ENCODE data around the gene ZGLP1.
"Not testable (repeated sequence)": the region's sequence is repeated elsewhere in the genome, so short reads cannot be mapped to it uniquely, and the experiment has no call there.

The ZGLP1 gene

DNA sequence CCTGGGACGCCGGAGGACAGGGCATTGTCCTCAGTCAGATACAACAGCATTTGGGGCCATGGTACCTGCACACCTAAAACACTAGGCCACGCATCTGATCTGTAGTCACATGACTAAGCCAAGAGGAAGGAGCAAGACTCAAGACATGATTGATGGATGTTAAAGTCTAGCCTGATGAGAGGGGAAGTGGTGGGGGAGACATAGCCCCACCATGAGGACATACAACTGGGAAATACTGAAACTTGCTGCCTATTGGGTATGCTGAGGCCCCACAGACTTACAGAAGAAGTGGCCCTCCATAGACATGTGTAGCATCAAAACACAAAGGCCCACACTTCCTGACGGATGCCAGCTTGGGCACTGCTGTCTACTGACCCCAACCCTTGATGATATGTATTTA is 24.2 kb downstream of the ZGLP1 start:
- TF ChIP-seq, protein P1, sequence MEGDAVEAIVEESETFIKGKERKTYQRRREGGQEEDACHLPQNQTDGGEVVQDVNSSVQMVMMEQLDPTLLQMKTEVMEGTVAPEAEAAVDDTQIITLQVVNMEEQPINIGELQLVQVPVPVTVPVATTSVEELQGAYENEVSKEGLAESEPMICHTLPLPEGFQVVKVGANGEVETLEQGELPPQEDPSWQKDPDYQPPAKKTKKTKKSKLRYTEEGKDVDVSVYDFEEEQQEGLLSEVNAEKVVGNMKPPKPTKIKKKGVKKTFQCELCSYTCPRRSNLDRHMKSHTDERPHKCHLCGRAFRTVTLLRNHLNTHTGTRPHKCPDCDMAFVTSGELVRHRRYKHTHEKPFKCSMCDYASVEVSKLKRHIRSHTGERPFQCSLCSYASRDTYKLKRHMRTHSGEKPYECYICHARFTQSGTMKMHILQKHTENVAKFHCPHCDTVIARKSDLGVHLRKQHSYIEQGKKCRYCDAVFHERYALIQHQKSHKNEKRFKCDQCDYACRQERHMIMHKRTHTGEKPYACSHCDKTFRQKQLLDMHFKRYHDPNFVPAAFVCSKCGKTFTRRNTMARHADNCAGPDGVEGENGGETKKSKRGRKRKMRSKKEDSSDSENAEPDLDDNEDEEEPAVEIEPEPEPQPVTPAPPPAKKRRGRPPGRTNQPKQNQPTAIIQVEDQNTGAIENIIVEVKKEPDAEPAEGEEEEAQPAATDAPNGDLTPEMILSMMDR (conservative IDR thresholded peaks at IDR 0.05) = no peak
- H3K27ac ChIP-seq = no peak overlapping the region

DNA sequence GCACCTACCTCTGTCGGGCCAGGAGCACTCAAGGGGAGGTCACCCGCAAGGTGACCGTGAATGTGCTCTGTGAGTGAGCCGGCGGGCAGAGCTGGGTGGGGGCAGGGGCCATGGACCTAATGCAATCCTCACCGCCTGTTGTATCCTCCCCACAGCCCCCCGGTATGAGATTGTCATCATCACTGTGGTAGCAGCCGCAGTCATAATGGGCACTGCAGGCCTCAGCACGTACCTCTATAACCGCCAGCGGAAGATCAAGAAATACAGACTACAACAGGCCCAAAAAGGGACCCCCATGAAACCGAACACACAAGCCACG is 24.7 kb downstream of the ZGLP1 start:
- H3K27ac ChIP-seq = no peak overlapping the region
- TF ChIP-seq, protein P1 (conservative IDR thresholded peaks at IDR 0.05) = no peak

DNA sequence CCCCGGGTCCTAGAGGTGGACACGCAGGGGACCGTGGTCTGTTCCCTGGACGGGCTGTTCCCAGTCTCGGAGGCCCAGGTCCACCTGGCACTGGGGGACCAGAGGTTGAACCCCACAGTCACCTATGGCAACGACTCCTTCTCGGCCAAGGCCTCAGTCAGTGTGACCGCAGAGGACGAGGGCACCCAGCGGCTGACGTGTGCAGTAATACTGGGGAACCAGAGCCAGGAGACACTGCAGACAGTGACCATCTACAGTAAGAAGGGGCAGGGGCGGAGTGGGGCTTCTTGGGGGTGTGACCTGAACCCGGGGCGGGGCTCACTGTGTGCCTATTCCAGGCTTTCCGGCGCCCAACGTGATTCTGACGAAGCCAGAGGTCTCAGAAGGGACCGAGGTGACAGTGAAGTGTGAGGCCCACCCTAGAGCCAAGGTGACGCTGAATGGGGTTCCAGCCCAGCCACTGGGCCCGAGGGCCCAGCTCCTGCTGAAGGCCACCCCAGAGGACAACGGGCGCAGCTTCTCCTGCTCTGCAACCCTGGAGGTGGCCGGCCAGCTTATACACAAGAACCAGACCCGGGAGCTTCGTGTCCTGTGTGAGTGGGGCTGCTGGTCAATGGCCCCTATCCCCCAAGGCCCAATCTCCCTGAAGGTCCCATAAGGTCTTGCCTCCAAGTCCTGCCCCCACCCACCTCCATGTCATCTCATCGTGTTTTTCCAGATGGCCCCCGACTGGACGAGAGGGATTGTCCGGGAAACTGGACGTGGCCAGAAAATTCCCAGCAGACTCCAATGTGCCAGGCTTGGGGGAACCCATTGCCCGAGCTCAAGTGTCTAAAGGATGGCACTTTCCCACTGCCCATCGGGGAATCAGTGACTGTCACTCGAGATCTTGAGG is 25.3 kb downstream of the ZGLP1 start:
- H3K27ac ChIP-seq = no peak overlapping the region
- TF ChIP-seq, protein P1 (conservative IDR thresholded peaks at IDR 0.05) = no peak

DNA sequence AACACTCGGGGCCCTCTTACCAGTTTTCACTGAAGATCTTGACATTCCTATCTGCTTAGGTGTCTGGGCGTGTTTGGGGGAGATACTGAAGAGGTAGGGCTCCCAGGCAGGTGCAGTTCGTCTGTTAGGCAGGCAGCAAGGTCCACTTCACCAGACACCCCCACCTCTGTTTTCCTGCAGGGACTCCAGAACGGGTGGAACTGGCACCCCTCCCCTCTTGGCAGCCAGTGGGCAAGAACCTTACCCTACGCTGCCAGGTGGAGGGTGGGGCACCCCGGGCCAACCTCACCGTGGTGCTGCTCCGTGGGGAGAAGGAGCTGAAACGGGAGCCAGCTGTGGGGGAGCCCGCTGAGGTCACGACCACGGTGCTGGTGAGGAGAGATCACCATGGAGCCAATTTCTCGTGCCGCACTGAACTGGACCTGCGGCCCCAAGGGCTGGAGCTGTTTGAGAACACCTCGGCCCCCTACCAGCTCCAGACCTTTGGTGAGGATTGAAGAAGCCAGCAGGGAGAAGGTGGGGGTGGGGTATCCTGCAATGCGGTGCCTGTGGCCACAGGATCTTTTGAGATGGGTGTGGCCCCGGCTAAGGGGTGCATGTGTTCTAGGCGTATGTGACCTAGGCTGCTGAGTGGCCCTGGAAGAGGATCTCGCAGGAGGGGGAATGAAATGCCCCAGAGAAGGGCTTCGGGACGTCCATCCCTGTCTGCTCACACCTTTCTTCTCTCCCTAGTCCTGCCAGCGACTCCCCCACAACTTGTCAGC is 26.1 kb downstream of the ZGLP1 start:
- no peak overlapping the region for H3K27ac ChIP-seq

DNA sequence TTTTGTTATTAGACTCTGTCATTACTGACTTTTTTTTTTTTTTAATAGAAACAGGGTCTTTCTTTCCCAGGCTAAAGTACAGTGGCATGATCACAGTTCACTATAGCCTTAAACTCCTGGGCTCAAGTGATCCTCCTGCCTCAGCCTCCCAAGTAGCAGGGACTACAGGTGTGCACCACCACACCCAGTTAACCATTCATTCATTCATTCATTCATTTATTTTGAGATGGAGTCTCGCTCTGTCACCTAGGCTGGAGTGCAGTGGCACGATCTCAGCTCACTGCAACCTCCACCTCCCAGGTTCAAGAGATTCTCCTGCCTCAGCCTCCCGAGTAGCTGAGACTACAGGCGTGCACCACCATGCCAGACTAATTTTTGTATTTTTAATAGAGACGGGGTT is 27.6 kb downstream of the ZGLP1 start:
- not testable (repeated sequence) for H3K27ac ChIP-seq

More for the DNA sequence above, 26.1 kb downstream of the ZGLP1 start:
- TF ChIP-seq, protein P1 (conservative IDR thresholded peaks at IDR 0.05) = no peak

DNA sequence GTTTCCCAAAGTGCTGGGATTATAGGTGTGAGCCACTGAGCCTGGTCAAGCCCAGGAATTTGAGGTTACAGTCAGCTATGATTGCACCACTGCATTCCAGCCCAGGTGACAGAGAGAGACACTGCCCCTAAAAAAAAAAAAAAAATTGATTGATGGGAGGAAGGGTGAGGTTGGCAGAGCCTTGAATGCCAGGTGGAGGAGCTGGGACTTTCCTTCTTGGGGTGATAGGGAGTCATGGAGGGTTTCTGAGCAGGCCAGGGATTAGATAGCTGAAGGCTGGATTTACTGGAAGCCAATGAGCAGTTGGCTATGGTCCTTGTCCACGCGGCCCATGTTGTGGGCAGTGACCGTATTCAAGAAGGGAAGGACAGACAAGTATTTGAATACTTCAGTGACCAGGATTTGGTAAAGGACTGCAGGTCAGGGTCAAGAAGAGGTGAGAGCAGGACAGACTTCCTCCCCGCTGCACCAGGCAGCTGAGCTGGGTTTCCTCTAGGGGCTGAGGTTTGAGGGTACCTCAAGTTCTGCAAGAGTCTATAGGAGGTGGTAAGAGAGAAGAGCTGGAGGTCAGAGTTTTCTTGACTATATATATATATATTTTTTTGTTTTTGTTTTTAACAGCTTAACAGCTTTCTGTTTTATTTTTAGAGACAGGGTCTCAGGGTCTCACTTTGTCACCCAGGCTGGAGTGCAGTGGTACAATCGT is 29.7 kb downstream of the ZGLP1 start:
- H3K27ac ChIP-seq = no peak overlapping the region
- TF ChIP-seq, protein P1 (conservative IDR thresholded peaks at IDR 0.05) = no peak

DNA sequence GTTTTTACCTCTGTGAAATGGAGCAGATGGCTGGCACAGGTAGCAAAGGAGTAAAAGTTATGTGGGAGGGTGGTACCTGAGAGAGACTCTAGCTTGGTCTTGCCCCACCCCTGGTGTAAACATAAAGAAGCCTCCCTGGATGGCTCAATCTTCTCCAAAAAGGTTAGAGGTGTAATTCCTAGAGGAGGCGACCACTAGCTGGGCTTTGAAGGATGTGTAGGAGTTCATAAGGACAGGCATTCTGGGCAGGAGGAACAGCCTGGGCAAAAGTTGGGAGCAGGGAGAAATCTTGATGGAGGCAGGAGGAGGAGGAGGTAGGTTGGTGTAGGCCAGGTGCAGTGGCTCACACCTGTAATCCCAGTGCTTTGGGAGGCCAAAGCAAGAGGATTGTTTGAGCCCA is 30.7 kb downstream of the ZGLP1 start:
- no peak overlapping the region for H3K27ac ChIP-seq
- TF ChIP-seq, protein P1 (conservative IDR thresholded peaks at IDR 0.05) = no peak

Data from VCaP (cell line).